ENCODE results near the gene PLA2G2F. TPM values are rescaled to one million over a fixed set of nuclear protein-coding genes. Genes with fewer than 3 reads are reported as not detected.

Gene PLA2G2F
- total RNA-seq, 4 donors from 2014 or later = 0.07 TPM; not detected in 3

GRCh38 chr1:20137055-20137454 is 2.1 kb upstream of the PLA2G2F start:
- Histone ChIP-seq H3K4me3 (no peak overlapping the region), H3K9me3 (no peaks in the 10 kb centered on the region), H3K36me3 (no peaks in the 10 kb centered on the region), H3K27me3 (no peaks in the 10 kb centered on the region), H3K4me1 (no peaks in the 10 kb centered on the region), H3K27ac (no peak overlapping the region)
- intact Hi-C loops (cut with DNase I; ENCODE audit: low total_unique reads) = no loop called here
- no peak for DNase-seq
- TF ChIP-seq CTCF (IDR thresholded peaks at IDR 0.05) (no peak), POLR2A (IDR thresholded peaks at IDR 0.05) (no peak)

- no peak for DNase-seq
Observed at GRCh38 chr1:20137604-20138003, 1.5 kb upstream of the PLA2G2F start.

GRCh38 chr1:20138346-20138745 is 777 bp upstream of the PLA2G2F start:
- TF ChIP-seq POLR2A (IDR thresholded peaks at IDR 0.05) (no peak), CTCF (IDR thresholded peaks at IDR 0.05) (no peak)
- no peak overlapping the region for H3K4me3 ChIP-seq
- no peaks in the 10 kb centered on the region for H3K27me3 ChIP-seq
- DNase-seq = no peak
- H3K36me3 ChIP-seq = no peaks in the 10 kb centered on the region
- no peak overlapping the region for H3K27ac ChIP-seq
- intact Hi-C loops (cut with DNase I; ENCODE audit: low total_unique reads) = no loop called here
- H3K4me1 ChIP-seq = no peaks in the 10 kb centered on the region
- H3K9me3 ChIP-seq = no peaks in the 10 kb centered on the region

More at GRCh38 chr1:20137604-20138003, 1.5 kb upstream of the PLA2G2F start:
- Histone ChIP-seq H3K4me3 (no peak overlapping the region), H3K9me3 (no peaks in the 10 kb centered on the region), H3K4me1 (no peaks in the 10 kb centered on the region), H3K27ac (no peak overlapping the region), H3K27me3 (no peaks in the 10 kb centered on the region), H3K36me3 (no peaks in the 10 kb centered on the region)
- intact Hi-C loops (cut with DNase I; ENCODE audit: low total_unique reads) = no loop called here
- TF ChIP-seq CTCF (IDR thresholded peaks at IDR 0.05) (no peak), POLR2A (IDR thresholded peaks at IDR 0.05) (no peak)

- no peak for DNase-seq
- no peak overlapping the region for H3K27ac ChIP-seq
- no peak overlapping the region for H3K4me3 ChIP-seq
- no peaks in the 10 kb centered on the region for H3K27me3 ChIP-seq
- intact Hi-C loops (cut with DNase I; ENCODE audit: low total_unique reads) = no loop called here
- no peaks in the 10 kb centered on the region for H3K4me1 ChIP-seq
- H3K9me3 ChIP-seq = no peaks in the 10 kb centered on the region
- no peaks in the 10 kb centered on the region for H3K36me3 ChIP-seq
- TF ChIP-seq POLR2A (IDR thresholded peaks at IDR 0.05) = no peak
- no peak for TF ChIP-seq CTCF (IDR thresholded peaks at IDR 0.05)
Observed at GRCh38 chr1:20139776-20140612, 871 bp downstream of the PLA2G2F start.

GRCh38 chr1:20141001-20141400 is 1.9 kb downstream of the PLA2G2F start:
- TF ChIP-seq CTCF (IDR thresholded peaks at IDR 0.05) = no peak
- no peak for TF ChIP-seq POLR2A (IDR thresholded peaks at IDR 0.05)
- intact Hi-C loops (cut with DNase I; ENCODE audit: low total_unique reads) = no loop called here
- Histone ChIP-seq H3K27ac (no peak overlapping the region), H3K4me3 (no peak overlapping the region), H3K27me3 (no peaks in the 10 kb centered on the region), H3K4me1 (no peaks in the 10 kb centered on the region), H3K9me3 (no peaks in the 10 kb centered on the region), H3K36me3 (no peaks in the 10 kb centered on the region)
- no peak for DNase-seq

Data from uterus (tissue), 4 donors.